SK-N-SH (cell line): ENCODE results near the gene CADM3. TPM values are rescaled to one million over a fixed set of nuclear protein-coding genes. Genes with fewer than 3 reads are reported as not detected.

Source experiments
- CTCF ChIA-PET: fragments of 300-600, 350-600 bp; formaldehyde crosslinking; extraction: SDS; loops from one replicate; lab custom pipeline; 2021; lab: Yijun Ruan, JAX
- POLR2A ChIA-PET: fragments of 350-600 bp; sonication (Branson Sonifier 250); formaldehyde crosslinking; extraction: SDS; loops from one replicate; lab custom pipeline; 2020; ENCODE audit warnings: antibody characterized with exemption, inconsistent platforms; lab: Yijun Ruan, JAX
- DNase-seq: peaks from one replicate; pipeline ENCODE4 v3.0.0; 2012
- H2AFZ ChIP-seq: fragments of 200-600 bp; sonication (generic); 2 replicates; pipeline ENCODE4 v1.8.1; 2016; ENCODE audit warnings: antibody characterized with exemption, mild to moderate bottlenecking, low read depth
- H3F3A ChIP-seq: fragments of 200-600 bp; sonication (generic); replicated peaks from 2 replicates; pipeline ENCODE3; 2016; ENCODE audit warnings: antibody characterized with exemption, mild to moderate bottlenecking; ENCODE audit not compliant: insufficient read depth
- H3K27ac ChIP-seq, 2 experiments: fragments of 200-500 bp in 1 of 2; fragments of 200-600 bp in 1 of 2; sonication (Bioruptor generic) in 1 of 2; sonication (generic), shearing (Covaris generic) in 1 of 2; 2 replicates each; pipeline versions ENCODE4 v1.5.1 to v1.6.1; 2014 to 2016; ENCODE audit warnings: low read depth in 2 of 2, inconsistent platforms in 1 of 2, low read length in 1 of 2, mild to moderate bottlenecking in 1 of 2, mixed read lengths in 1 of 2
- H3K27me3 ChIP-seq: fragments of 200-600 bp; sonication (generic), shearing (Covaris generic); 2 replicates; pipeline ENCODE4 v1.6.1; 2016; ENCODE audit warnings: mixed run types; ENCODE audit not compliant: insufficient read depth
- H3K36me3 ChIP-seq, 2 experiments: fragments of 200-500 bp in 1 of 2; fragments of 200-600 bp in 1 of 2; sonication (Bioruptor generic) in 1 of 2; sonication (generic) in 1 of 2; replicated peaks in 1 of 2; 2 replicates each; pipeline versions ENCODE3 to v1.5.1; 2014 to 2016; ENCODE audit warnings: low read length in 1 of 2, mild to moderate bottlenecking in 1 of 2; ENCODE audit not compliant: insufficient read depth in 2 of 2, control insufficient read depth in 1 of 2
- H3K4me1 ChIP-seq, 2 experiments: fragments of 200-500 bp in 1 of 2; fragments of 200-600 bp in 1 of 2; sonication (Bioruptor generic) in 1 of 2; sonication (generic), shearing (Covaris generic) in 1 of 2; 2 replicates each; pipeline versions ENCODE4 v1.5.1 to v1.6.1; 2014 to 2016; ENCODE audit warnings: low read depth in 1 of 2, low read length in 1 of 2, mixed run types in 1 of 2; ENCODE audit not compliant: insufficient read depth in 2 of 2, control insufficient read depth in 1 of 2
- H3K4me2 ChIP-seq: fragments of 200-600 bp; sonication (generic), shearing (Covaris generic); 2 replicates; pipeline ENCODE4 v1.6.1; 2017; ENCODE audit warnings: mixed run types
- H3K4me3 ChIP-seq, 2 experiments: fragments of 200-500 bp in 1 of 2; fragments of 200-600 bp in 1 of 2; sonication (Bioruptor generic) in 1 of 2; sonication (generic), shearing (Covaris generic) in 1 of 2; 2 replicates each; pipeline versions ENCODE4 v1.5.1 to v1.8.1; 2014 to 2016; ENCODE audit warnings: low read depth in 2 of 2, inconsistent platforms in 1 of 2, low read length in 1 of 2, mild to moderate bottlenecking in 1 of 2, mixed read lengths in 1 of 2, moderate library complexity in 1 of 2
- H3K79me2 ChIP-seq: fragments of 200-600 bp; sonication (generic); 2 replicates; pipeline ENCODE4 v1.8.1; 2017; ENCODE audit warnings: mild to moderate bottlenecking; ENCODE audit not compliant: insufficient read depth
- H3K9ac ChIP-seq: fragments of 200-600 bp; sonication (generic); 2 replicates; pipeline ENCODE4 v1.6.1; 2017; ENCODE audit warnings: mixed run types
- H3K9me2 ChIP-seq: fragments of 200-600 bp; sonication (generic); 2 replicates; pipeline ENCODE4 v1.6.1; 2017; ENCODE audit warnings: mixed run types
- H3K9me3 ChIP-seq: fragments of 200-600 bp; sonication (generic); 2 replicates; pipeline ENCODE4 v1.6.1; 2017; ENCODE audit warnings: mixed run types, mild to moderate bottlenecking, moderate library complexity
- H4K20me1 ChIP-seq: fragments of 200-600 bp; sonication (generic); 2 replicates; pipeline ENCODE4 v1.6.1; 2017; ENCODE audit warnings: mild to moderate bottlenecking, mixed run types; ENCODE audit not compliant: insufficient read depth
- CHD2 ChIP-seq: fragments of 150-350 bp; IDR thresholded peaks from 2 replicates; pipeline ENCODE4 v1.6.1; 2018; ENCODE audit warnings: low read length; ENCODE audit not compliant: partially characterized antibody
- ELF1 ChIP-seq: IDR thresholded peaks from 2 replicates; pipeline ENCODE4 v1.4.0; 2012
- EZH2phosphoT487 ChIP-seq: fragments of 200-600 bp; sonication (generic); IDR thresholded peaks from 2 replicates; pipeline ENCODE4 v1.6.1; 2017; ENCODE audit warnings: low read depth, mixed run types, mild to moderate bottlenecking, antibody characterized with exemption, moderate library complexity, borderline replicate concordance
- FOSL2 ChIP-seq: IDR thresholded peaks from 2 replicates; pipeline ENCODE4 v1.4.0; 2012; ENCODE audit warnings: low read depth, mild to moderate bottlenecking, moderate library complexity, borderline replicate concordance
- FOXJ3 ChIP-seq: sonication (generic); formaldehyde crosslinking; IDR thresholded peaks from 2 replicates; pipeline ENCODE4 v1.5.1; 2020; ENCODE audit warnings: mild to moderate bottlenecking, missing genetic modification reagents
- FOXM1 ChIP-seq: IDR thresholded peaks from 2 replicates; pipeline ENCODE4 v1.4.0; 2012; ENCODE audit warnings: low read depth, mild to moderate bottlenecking
- GATA2 ChIP-seq: sonication (generic); formaldehyde crosslinking; IDR thresholded peaks from 2 replicates; pipeline ENCODE4 v1.5.0; 2020; ENCODE audit warnings: mild to moderate bottlenecking, missing genetic modification reagents
- JUND ChIP-seq: IDR thresholded peaks from 2 replicates; pipeline ENCODE4 v1.4.0; 2012
- MXI1 ChIP-seq: IDR thresholded peaks from 2 replicates; pipeline ENCODE4 v1.6.1; 2012; ENCODE audit warnings: mild to moderate bottlenecking, low read depth, low read length, improper control_type of control experiment
- NFIC ChIP-seq: IDR thresholded peaks from 2 replicates; pipeline ENCODE4 v1.4.0; 2012; ENCODE audit warnings: borderline replicate concordance
- RAD21 ChIP-seq: IDR thresholded peaks from 2 replicates; pipeline ENCODE4 v1.6.1; 2012; ENCODE audit warnings: mild to moderate bottlenecking, low read length
- RXRA ChIP-seq: IDR thresholded peaks from 2 replicates; pipeline ENCODE4 v1.4.0; 2012; ENCODE audit warnings: low read depth, mild to moderate bottlenecking, borderline replicate concordance
- TAF1 ChIP-seq: IDR thresholded peaks from 2 replicates; pipeline ENCODE4 v1.6.1; 2012; ENCODE audit warnings: low read depth, mild to moderate bottlenecking, low read length, moderate library complexity, borderline replicate concordance
- WGBS: methylation state at CpG from one replicate; pipeline ENCODE4 v1.1.6; 2017; ENCODE audit warnings: low lambda C conversion rate; 5-methylcytosine and 5-hydroxymethylcytosine counted together
- polyA plus RNA-seq, 3 experiments: library from polyadenylated mRNA; depleted of rRNA; stranded (reverse); fragments of >200 nt; gene quantifications; 2 replicates each; pipeline ENCODE4 v1.2.3, GENCODE V29; 2012
- TF ChIP-seq, protein P1 (sequence below): IDR thresholded peaks from 2 replicates; pipeline ENCODE4 v1.6.1; 2012; ENCODE audit warnings: mild to moderate bottlenecking, low read depth, low read length, moderate library complexity
- TF ChIP-seq, protein P2 (sequence below): fragments of 150-350 bp; IDR thresholded peaks from 2 replicates; pipeline ENCODE4 v1.6.1; 2017; ENCODE audit warnings: antibody characterized with exemption, low read length, low read depth, borderline replicate concordance
- TF ChIP-seq, protein P3 (sequence below): IDR thresholded peaks from 2 replicates; pipeline ENCODE4 v1.4.0; 2012; ENCODE audit warnings: low read depth, borderline replicate concordance

The CADM3 gene
- polyA plus RNA-seq, 1 of the 3 experiments (the other 2 are of a cell fraction) = 0.94 TPM

DNA sequence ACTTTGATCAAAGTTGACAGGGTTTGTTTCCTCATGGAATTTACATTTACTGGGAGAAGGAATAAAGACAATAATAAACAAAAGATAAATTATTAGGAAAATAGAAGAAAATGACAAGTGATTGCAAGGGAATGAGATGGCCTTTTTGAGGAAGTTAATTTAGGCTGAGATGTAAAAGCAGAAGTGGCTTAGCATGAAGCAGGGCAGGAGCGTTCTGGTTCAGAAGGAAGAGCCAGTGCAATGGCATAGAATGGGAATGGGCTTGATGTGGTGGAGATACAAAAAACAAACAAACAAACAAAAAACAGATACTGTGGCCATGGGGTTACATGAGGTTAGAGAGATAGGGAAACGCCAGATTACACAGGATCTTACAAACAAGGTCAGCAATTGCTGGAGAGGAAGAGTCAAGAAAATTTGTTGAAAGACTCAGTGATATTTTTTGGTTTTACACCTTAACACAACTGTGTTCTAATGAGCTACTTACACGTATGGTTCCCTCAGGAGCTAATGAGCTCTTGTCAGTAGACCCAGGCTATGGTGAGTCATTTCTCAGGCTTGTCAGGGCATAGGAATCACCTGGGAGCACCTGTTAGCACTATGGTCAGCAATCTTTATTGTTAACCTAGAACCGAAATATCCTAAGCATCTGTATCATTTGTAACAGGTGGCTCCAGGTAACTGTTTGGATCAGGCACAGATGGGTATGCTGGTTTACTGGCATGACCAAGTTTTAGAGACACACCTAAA is 8.7 kb upstream of the CADM3 start (continued):
- TF ChIP-seq, protein P1, sequence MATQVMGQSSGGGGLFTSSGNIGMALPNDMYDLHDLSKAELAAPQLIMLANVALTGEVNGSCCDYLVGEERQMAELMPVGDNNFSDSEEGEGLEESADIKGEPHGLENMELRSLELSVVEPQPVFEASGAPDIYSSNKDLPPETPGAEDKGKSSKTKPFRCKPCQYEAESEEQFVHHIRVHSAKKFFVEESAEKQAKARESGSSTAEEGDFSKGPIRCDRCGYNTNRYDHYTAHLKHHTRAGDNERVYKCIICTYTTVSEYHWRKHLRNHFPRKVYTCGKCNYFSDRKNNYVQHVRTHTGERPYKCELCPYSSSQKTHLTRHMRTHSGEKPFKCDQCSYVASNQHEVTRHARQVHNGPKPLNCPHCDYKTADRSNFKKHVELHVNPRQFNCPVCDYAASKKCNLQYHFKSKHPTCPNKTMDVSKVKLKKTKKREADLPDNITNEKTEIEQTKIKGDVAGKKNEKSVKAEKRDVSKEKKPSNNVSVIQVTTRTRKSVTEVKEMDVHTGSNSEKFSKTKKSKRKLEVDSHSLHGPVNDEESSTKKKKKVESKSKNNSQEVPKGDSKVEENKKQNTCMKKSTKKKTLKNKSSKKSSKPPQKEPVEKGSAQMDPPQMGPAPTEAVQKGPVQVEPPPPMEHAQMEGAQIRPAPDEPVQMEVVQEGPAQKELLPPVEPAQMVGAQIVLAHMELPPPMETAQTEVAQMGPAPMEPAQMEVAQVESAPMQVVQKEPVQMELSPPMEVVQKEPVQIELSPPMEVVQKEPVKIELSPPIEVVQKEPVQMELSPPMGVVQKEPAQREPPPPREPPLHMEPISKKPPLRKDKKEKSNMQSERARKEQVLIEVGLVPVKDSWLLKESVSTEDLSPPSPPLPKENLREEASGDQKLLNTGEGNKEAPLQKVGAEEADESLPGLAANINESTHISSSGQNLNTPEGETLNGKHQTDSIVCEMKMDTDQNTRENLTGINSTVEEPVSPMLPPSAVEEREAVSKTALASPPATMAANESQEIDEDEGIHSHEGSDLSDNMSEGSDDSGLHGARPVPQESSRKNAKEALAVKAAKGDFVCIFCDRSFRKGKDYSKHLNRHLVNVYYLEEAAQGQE = no peak
- no peak for TF ChIP-seq RXRA

DNA sequence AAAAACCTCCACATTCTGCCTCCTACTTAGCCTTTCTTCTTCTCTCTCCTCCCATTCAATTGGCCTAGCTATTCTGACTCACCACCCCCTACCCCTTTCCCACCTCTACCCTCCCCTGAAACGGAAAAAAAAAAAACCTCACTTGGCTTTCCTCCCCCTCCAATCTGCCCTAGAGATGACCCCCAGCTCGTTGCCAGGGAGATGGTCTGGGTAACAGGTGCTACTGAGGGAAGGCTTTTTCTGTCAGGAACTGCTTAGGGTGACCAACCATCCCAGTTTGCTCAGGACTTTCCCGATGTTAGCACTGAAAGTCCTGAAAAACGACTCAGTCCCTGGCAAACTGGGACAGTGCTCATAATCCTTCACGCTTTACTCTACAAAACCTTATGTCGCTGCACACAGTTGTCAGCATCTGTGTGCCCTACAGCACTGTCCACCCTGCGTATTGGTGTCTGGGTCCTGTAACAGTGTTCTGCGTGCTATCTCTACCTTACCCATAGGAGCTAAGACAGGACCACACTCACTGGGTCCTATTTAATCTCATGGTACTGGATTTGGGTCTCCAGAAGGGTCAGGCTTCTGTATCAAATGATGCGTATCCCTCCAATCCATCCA is 7.7 kb upstream of the CADM3 start:
- Histone ChIP-seq H3K4me1 (peaks cover 0 to 12% of the 10 kb centered on the region in 2 experiments; a peak in 2 of 4 replicates), H3K4me2 (no peak overlapping the region), H3K27me3 (peaks cover 7% of the 10 kb centered on the region; the same call in 1 of the 2 replicates), H3K36me3 (no peaks in the 10 kb centered on the region), H3F3A (peaks cover 6% of the 10 kb centered on the region), H2AFZ (no peak overlapping the region), H3K27ac (no peak overlapping the region)
- 25% methylated on average over 9 of the region's 9 CpGs for WGBS
- no peak for TF ChIP-seq NFIC
- TF ChIP-seq, protein P2, sequence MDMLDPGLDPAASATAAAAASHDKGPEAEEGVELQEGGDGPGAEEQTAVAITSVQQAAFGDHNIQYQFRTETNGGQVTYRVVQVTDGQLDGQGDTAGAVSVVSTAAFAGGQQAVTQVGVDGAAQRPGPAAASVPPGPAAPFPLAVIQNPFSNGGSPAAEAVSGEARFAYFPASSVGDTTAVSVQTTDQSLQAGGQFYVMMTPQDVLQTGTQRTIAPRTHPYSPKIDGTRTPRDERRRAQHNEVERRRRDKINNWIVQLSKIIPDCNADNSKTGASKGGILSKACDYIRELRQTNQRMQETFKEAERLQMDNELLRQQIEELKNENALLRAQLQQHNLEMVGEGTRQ = no peak
- no peak for TF ChIP-seq FOSL2
- no peak for TF ChIP-seq EZH2phosphoT487
- no peak for TF ChIP-seq FOXM1
- TF ChIP-seq RXRA = no peak
- TF ChIP-seq ELF1 = no peak
- no peak for TF ChIP-seq TAF1
- TF ChIP-seq JUND = no peak
- TF ChIP-seq FOXJ3 (CRISPR knock-in tag) = no peak
- TF ChIP-seq GATA2 (CRISPR knock-in tag) = no peak
- no peak for TF ChIP-seq MXI1
- no peak for TF ChIP-seq RAD21
- no peak for TF ChIP-seq CHD2
- TF ChIP-seq, protein P3, sequence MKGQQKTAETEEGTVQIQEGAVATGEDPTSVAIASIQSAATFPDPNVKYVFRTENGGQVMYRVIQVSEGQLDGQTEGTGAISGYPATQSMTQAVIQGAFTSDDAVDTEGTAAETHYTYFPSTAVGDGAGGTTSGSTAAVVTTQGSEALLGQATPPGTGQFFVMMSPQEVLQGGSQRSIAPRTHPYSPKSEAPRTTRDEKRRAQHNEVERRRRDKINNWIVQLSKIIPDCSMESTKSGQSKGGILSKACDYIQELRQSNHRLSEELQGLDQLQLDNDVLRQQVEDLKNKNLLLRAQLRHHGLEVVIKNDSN = no peak
- TF ChIP-seq, all 33 proteins: peak for 0
- Histone ChIP-seq H3K79me2 (no peaks in the 10 kb centered on the region), H3K9me2 (no peaks in the 10 kb centered on the region), H3K9ac (no peak overlapping the region), H3K9me3 (no peaks in the 10 kb centered on the region), H3K4me3 (no peak overlapping the region), H4K20me1 (no peaks in the 10 kb centered on the region)
- ChIA-PET CTCF (interaction anchor here (4.9 to 20.8 kb wide), 3 partner anchors 22 to 43 kb away, joined by 30 to 660 read pairs (median 42); partner anchors contain the start of gene ACKR1), POLR2A (interaction anchor here (1.0 kb wide), 1 partner anchor 9 kb away, joined by 3 read pairs; no protein-coding TSS in a partner anchor)
- DNase-seq = no peak
